Esophagus squamous epithelium (tissue), 5 donors: Measurements from ENCODE around the gene APOA1. TPM values are rescaled to one million over a fixed set of nuclear protein-coding genes. Genes with fewer than 3 reads are reported as not detected.

Experiments
- DNase-seq: peaks from one replicate; lab custom pipeline; 2025; lab: John Stamatoyannopoulos, UW
- H3K27ac ChIP-seq, 4 donors: fragments of 200-600 bp; sonication (generic); one replicate each; pipeline ENCODE4 v1.5.1; 2016 to 2019; ENCODE audit warnings: mild to moderate bottlenecking in 1 of 4
- H3K27me3 ChIP-seq, 4 donors: fragments of 200-600 bp; sonication (generic); 1 replicate in 3 of 4; 2 replicates in 1 of 4; pipeline versions ENCODE4 v1.5.1 to v1.6.0; 2017 to 2021; ENCODE audit warnings: antibody characterized with exemption in 1 of 4
- H3K36me3 ChIP-seq, 3 donors: fragments of 200-600 bp; sonication (generic); one replicate each; pipeline ENCODE4 v1.5.1; 2016 to 2019
- H3K4me1 ChIP-seq, 3 donors: fragments of 200-600 bp; sonication (generic); one replicate each; pipeline ENCODE4 v1.5.1; 2017 to 2019
- H3K4me3 ChIP-seq, 4 donors: fragments of 200-600 bp; sonication (generic); 1 replicate in 3 of 4; 2 replicates in 1 of 4; pipeline ENCODE4 v1.5.1; 2016 to 2019; ENCODE audit warnings: mild to moderate bottlenecking in 2 of 4, moderate library complexity in 1 of 4
- H3K9me3 ChIP-seq, 3 donors: fragments of 200-600 bp; sonication (generic); one replicate each; pipeline ENCODE4 v1.5.1; 2016 to 2019
- POLR2A ChIP-seq, 4 donors: fragments of 450-650 bp; IDR thresholded peaks; one replicate each; pipeline ENCODE4 v1.6.1; 2017; ENCODE audit warnings: antibody characterized with exemption in 4 of 4, mild to moderate bottlenecking in 4 of 4, moderate library complexity in 3 of 4
- WGBS, 2 donors: methylation state at CpG; one replicate each; pipeline ENCODE4 v1.1.5; 2018; 5-methylcytosine and 5-hydroxymethylcytosine counted together
- intact Hi-C: fragments of 100-400 bp; cut with DNase I; formaldehyde crosslinking; loops from one replicate; pipeline ENCODE4 v1.15.0; 2022
- total RNA-seq, 4 donors: library from RNA; depleted of rRNA; stranded (reverse); fragments of >200 nt; gene quantifications; one replicate each; pipeline ENCODE4 v1.1.0, GENCODE V29; 2016
- TF ChIP-seq, protein P1 (sequence below), 6 experiments: fragments of 450-650 bp in 4 of 6; fragments of 200-600 bp in 2 of 6; sonication (generic) in 2 of 6; IDR thresholded peaks; one replicate each; pipeline ENCODE4 v1.5.1; 2016 to 2019; ENCODE audit warnings: antibody characterized with exemption in 6 of 6, mild to moderate bottlenecking in 4 of 6, moderate library complexity in 4 of 6
- donor health status: DM: yes; HTN: yes; CAD: no.

The APOA1 gene
- total RNA-seq, 4 donors from 2014 or later, result not detected

DNA sequence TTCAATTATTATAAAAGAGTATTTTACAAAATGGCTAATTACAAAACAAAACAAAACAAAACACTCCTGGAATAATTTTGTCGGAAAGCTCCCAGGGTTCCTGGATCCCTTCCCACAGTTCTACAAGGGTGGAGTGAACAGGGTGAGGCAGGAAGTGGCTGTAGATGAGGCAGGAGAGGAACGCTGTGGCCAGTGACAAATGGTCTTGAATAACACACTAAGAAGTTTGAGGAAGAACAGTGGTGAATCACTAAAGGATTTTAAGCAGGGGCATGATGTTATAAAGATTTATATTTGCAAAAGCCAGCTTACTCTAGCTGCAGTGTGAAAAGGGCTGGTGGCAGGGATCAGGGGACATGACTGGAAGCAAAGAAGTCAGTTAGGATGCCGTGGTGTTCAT is 33.8 kb upstream of the APOA1 start:
- TF ChIP-seq POLR2A (IDR thresholded peaks at IDR 0.05), result no peak
- TF ChIP-seq, protein P1, sequence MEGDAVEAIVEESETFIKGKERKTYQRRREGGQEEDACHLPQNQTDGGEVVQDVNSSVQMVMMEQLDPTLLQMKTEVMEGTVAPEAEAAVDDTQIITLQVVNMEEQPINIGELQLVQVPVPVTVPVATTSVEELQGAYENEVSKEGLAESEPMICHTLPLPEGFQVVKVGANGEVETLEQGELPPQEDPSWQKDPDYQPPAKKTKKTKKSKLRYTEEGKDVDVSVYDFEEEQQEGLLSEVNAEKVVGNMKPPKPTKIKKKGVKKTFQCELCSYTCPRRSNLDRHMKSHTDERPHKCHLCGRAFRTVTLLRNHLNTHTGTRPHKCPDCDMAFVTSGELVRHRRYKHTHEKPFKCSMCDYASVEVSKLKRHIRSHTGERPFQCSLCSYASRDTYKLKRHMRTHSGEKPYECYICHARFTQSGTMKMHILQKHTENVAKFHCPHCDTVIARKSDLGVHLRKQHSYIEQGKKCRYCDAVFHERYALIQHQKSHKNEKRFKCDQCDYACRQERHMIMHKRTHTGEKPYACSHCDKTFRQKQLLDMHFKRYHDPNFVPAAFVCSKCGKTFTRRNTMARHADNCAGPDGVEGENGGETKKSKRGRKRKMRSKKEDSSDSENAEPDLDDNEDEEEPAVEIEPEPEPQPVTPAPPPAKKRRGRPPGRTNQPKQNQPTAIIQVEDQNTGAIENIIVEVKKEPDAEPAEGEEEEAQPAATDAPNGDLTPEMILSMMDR (IDR thresholded peaks at IDR 0.05), result no peak
- WGBS, 2 donors, result 40 to 49% methylated on average over 3 of the region's 3 CpGs
- Histone ChIP-seq H3K36me3 (peaks cover 0 to 100% (median 13%) of the 10 kb centered on the region in 3 donors), H3K27ac (peak overlapping the region in 3 of 4 donors; percentile 17 to 25 (median 19)), H3K4me3 (no peak overlapping the region), H3K9me3 (no peaks in the 10 kb centered on the region), H3K27me3 (no peaks in the 10 kb centered on the region), H3K4me1 (peaks cover 0 to 12% (median 0%) of the 10 kb centered on the region in 3 donors)
- intact Hi-C loops, result no loop called here
- no peak for DNase-seq

GRCh38 chr11:116870054-116870453 is 32.6 kb upstream of the APOA1 start:
- no peak overlapping the region for H3K4me3 ChIP-seq
- H3K36me3 ChIP-seq, result peaks cover 0 to 100% (median 13%) of the 10 kb centered on the region in 3 donors
- H3K27ac ChIP-seq, result no peak overlapping the region
- no peaks in the 10 kb centered on the region for H3K9me3 ChIP-seq
- intact Hi-C loops, result no loop called here
- peaks cover 0 to 12% (median 0%) of the 10 kb centered on the region in 3 donors for H3K4me1 ChIP-seq
- DNase-seq, result no peak
- H3K27me3 ChIP-seq, result no peaks in the 10 kb centered on the region
- 70 to 77% methylated on average over 2 to 3 of the region's 3 CpGs for WGBS, 2 donors
- TF ChIP-seq, protein P1 (IDR thresholded peaks at IDR 0.05), result no peak
- TF ChIP-seq POLR2A (IDR thresholded peaks at IDR 0.05), result no peak

GRCh38 chr11:116869610-116870009 is 32.2 kb upstream of the APOA1 start:
- 73 to 84% methylated on average over 4 of the region's 4 CpGs for WGBS, 2 donors
- Histone ChIP-seq H3K4me1 (peaks cover 0 to 12% (median 0%) of the 10 kb centered on the region in 3 donors), H3K27me3 (no peaks in the 10 kb centered on the region), H3K4me3 (no peak overlapping the region), H3K9me3 (no peaks in the 10 kb centered on the region), H3K27ac (no peak overlapping the region), H3K36me3 (peaks cover 0 to 100% (median 13%) of the 10 kb centered on the region in 3 donors)
- TF ChIP-seq, protein P1 (IDR thresholded peaks at IDR 0.05), result no peak
- no peak for TF ChIP-seq POLR2A (IDR thresholded peaks at IDR 0.05)
- intact Hi-C loops, result no loop called here
- no peak for DNase-seq

- H3K36me3 ChIP-seq, result peaks cover 0 to 100% (median 6%) of the 10 kb centered on the region in 3 donors
- no peak for DNase-seq
- H3K4me1 ChIP-seq, result peaks cover 0 to 12% (median 0%) of the 10 kb centered on the region in 3 donors
- no peak overlapping the region for H3K27ac ChIP-seq
- H3K4me3 ChIP-seq, result no peak overlapping the region
- 77 to 89% methylated on average over 3 of the region's 3 CpGs for WGBS, 2 donors
- no peaks in the 10 kb centered on the region for H3K9me3 ChIP-seq
- no peak for TF ChIP-seq POLR2A (IDR thresholded peaks at IDR 0.05)
- TF ChIP-seq, protein P1 (IDR thresholded peaks at IDR 0.05), result no peak
- no peaks in the 10 kb centered on the region for H3K27me3 ChIP-seq
- intact Hi-C loops, result no loop called here
Observed at GRCh38 chr11:116868066-116868465, 30.6 kb upstream of the APOA1 start.

DNA sequence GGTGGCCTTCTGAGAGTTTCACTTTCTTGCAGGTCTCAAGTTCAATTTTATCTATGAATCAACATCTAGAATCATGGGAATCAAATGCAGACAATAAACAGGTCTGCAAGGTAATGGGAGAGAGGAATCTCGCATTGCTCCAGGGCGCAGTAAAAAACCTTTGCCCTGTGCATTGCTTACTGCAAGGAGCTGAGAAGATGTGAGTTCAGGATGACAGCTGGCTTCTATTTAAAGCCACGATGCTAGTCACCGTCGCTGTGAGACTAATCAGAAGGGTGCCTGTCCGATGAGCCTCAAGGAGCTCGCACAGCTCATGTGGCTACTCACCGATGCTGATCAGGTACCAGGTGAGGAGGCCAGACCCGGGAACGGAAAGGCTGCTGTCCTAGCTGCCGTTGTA is 30.2 kb upstream of the APOA1 start:
- no peak for DNase-seq
- intact Hi-C loops, result no loop called here
- WGBS, 2 donors, result 95 to 96% methylated on average over 11 of the region's 11 CpGs
- no peaks in the 10 kb centered on the region for H3K9me3 ChIP-seq
- no peak overlapping the region for H3K4me3 ChIP-seq
- no peak overlapping the region for H3K27ac ChIP-seq
- no peaks in the 10 kb centered on the region for H3K27me3 ChIP-seq
- peaks cover 0 to 100% (median 5%) of the 10 kb centered on the region in 3 donors for H3K36me3 ChIP-seq
- no peak for TF ChIP-seq POLR2A (IDR thresholded peaks at IDR 0.05)
- TF ChIP-seq, protein P1 (IDR thresholded peaks at IDR 0.05), result no peak
- peaks cover 0 to 12% (median 0%) of the 10 kb centered on the region in 3 donors for H3K4me1 ChIP-seq
